ENCODE measurements around the gene SLC23A1. TPM values are rescaled to one million over a fixed set of nuclear protein-coding genes. Genes with fewer than 3 reads are reported as not detected.

Gene SLC23A1
- total RNA-seq, 1 donor from 2014 or later, result not detected

GRCh38 chr5:139394654-139395566, 11.8 kb upstream of the SLC23A1 start, which contains the start of gene PROB1:
Gene PROB1, minus strand, starts transcription at chr5:139395104. Its CDS starts 23 bp downstream, at chr5:139395081.
- H3K4me3 ChIP-seq, result peak within 1 kb of the TSS; percentile 59 to 65
- H3K27me3 ChIP-seq, result no peaks in the 10 kb centered on the region
- H3K27ac ChIP-seq, result peak within 1 kb of the TSS in 1 of 2 donors; percentile 9
- no peaks in the 10 kb centered on the region for H3K9me3 ChIP-seq
- DNase-seq (ENCODE audit: low spot score in 2 of 2), result no peak
- H3K4me1 ChIP-seq, result peaks cover 0 to 26% of the 10 kb centered on the region in 2 donors
- TF ChIP-seq, protein P1, sequence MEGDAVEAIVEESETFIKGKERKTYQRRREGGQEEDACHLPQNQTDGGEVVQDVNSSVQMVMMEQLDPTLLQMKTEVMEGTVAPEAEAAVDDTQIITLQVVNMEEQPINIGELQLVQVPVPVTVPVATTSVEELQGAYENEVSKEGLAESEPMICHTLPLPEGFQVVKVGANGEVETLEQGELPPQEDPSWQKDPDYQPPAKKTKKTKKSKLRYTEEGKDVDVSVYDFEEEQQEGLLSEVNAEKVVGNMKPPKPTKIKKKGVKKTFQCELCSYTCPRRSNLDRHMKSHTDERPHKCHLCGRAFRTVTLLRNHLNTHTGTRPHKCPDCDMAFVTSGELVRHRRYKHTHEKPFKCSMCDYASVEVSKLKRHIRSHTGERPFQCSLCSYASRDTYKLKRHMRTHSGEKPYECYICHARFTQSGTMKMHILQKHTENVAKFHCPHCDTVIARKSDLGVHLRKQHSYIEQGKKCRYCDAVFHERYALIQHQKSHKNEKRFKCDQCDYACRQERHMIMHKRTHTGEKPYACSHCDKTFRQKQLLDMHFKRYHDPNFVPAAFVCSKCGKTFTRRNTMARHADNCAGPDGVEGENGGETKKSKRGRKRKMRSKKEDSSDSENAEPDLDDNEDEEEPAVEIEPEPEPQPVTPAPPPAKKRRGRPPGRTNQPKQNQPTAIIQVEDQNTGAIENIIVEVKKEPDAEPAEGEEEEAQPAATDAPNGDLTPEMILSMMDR (IDR thresholded peaks at IDR 0.05), result no peak
- intact Hi-C loops (cut with DNase I), result loop anchor here (1.0 kb wide), 1 partner anchor 22 kb away; no protein-coding TSS in a partner anchor
- H3K36me3 ChIP-seq, result no peaks in the 10 kb centered on the region

GRCh38 chr5:139394123-139394653, 11.1 kb upstream of the SLC23A1 start:
- no peaks in the 10 kb centered on the region for H3K27me3 ChIP-seq
- TF ChIP-seq, protein P1 (IDR thresholded peaks at IDR 0.05), result peak in 2 of 3 experiments; percentile 20 to 50
- peak overlapping the region in 1 of 2 donors; percentile 9 for H3K27ac ChIP-seq
- H3K36me3 ChIP-seq, result no peaks in the 10 kb centered on the region
- peak in 1 of 2 donors; percentile 74 for DNase-seq (ENCODE audit: low spot score in 2 of 2)
- no peaks in the 10 kb centered on the region for H3K9me3 ChIP-seq
- H3K4me3 ChIP-seq, result peak overlapping the region; percentile 59 to 65
- intact Hi-C loops (cut with DNase I), result loop anchor here (1.0 kb wide), 1 partner anchor 23 kb away; no protein-coding TSS in a partner anchor
- peaks cover 0 to 26% of the 10 kb centered on the region in 2 donors for H3K4me1 ChIP-seq

GRCh38 chr5:139393497-139394122, 10.5 kb upstream of the SLC23A1 start:
- Histone ChIP-seq H3K27ac (no peak overlapping the region), H3K4me1 (peaks cover 0 to 26% of the 10 kb centered on the region in 2 donors), H3K27me3 (no peaks in the 10 kb centered on the region), H3K4me3 (peak overlapping the region; percentile 59 to 65), H3K36me3 (no peaks in the 10 kb centered on the region), H3K9me3 (no peaks in the 10 kb centered on the region)
- intact Hi-C loops (cut with DNase I), result loop anchor here (1.0 kb wide), 1 partner anchor 24 kb away; no protein-coding TSS in a partner anchor
- no peak for DNase-seq (ENCODE audit: low spot score in 2 of 2)
- TF ChIP-seq, protein P1 (IDR thresholded peaks at IDR 0.05), result no peak

GRCh38 chr5:139392678-139393496, 9.8 kb upstream of the SLC23A1 start:
- H3K27ac ChIP-seq, result no peak overlapping the region
- H3K36me3 ChIP-seq, result no peaks in the 10 kb centered on the region
- peaks cover 3 to 28% of the 10 kb centered on the region in 2 donors for H3K4me1 ChIP-seq
- H3K9me3 ChIP-seq, result no peaks in the 10 kb centered on the region
- peak overlapping the region; percentile 59 to 65 for H3K4me3 ChIP-seq
- no peaks in the 10 kb centered on the region for H3K27me3 ChIP-seq
- TF ChIP-seq, protein P1 (IDR thresholded peaks at IDR 0.05), result peak; percentile 24 to 48 (median 41)
- intact Hi-C loops (cut with DNase I), result no loop called here
- peak in 1 of 2 donors; percentile 76 for DNase-seq (ENCODE audit: low spot score in 2 of 2)

- intact Hi-C loops (cut with DNase I), result no loop called here
- Histone ChIP-seq H3K27ac (no peak overlapping the region), H3K36me3 (no peaks in the 10 kb centered on the region), H3K4me3 (peak overlapping the region; percentile 59 to 65), H3K27me3 (no peaks in the 10 kb centered on the region), H3K4me1 (peaks cover 3 to 28% of the 10 kb centered on the region in 2 donors), H3K9me3 (no peaks in the 10 kb centered on the region)
- TF ChIP-seq, protein P1 (IDR thresholded peaks at IDR 0.05), result no peak
- DNase-seq (ENCODE audit: low spot score in 2 of 2), result no peak
These were observed 9.2 kb upstream of the SLC23A1 start for GRCh38 chr5:139392324-139392677.

Data from ascending aorta (tissue), 2 donors.